Fibroblast of lung (primary cell): ENCODE results near the gene PALS2. TPM values are rescaled to one million over a fixed set of nuclear protein-coding genes. Genes with fewer than 3 reads are reported as not detected.

ENCODE experiments used
- DNase-seq, 2 donors: peaks; one replicate each; pipeline versions ENCODE4 v3.0.0 to v3.0.0-alpha.2; 2010; ENCODE audit warnings: low read depth in 2 of 2
- H2AFZ ChIP-seq: 2 replicates; pipeline ENCODE4 v1.5.1; 2012; ENCODE audit warnings: low read length, control low read depth, inconsistent platforms
- H3K27ac ChIP-seq: 2 replicates; pipeline ENCODE4 v1.5.1; 2011; ENCODE audit warnings: low read length, control low read depth; ENCODE audit not compliant: insufficient read depth
- H3K27me3 ChIP-seq: 2 replicates; pipeline ENCODE4 v1.5.1; 2011; ENCODE audit warnings: mild to moderate bottlenecking, low read length; ENCODE audit not compliant: control insufficient read depth, insufficient read depth
- H3K36me3 ChIP-seq: 2 replicates; pipeline ENCODE4 v1.5.1; 2011; ENCODE audit warnings: low read length; ENCODE audit not compliant: control insufficient read depth, insufficient read depth
- H3K4me1 ChIP-seq: 2 replicates; pipeline ENCODE4 v1.5.1; 2011; ENCODE audit warnings: low read length; ENCODE audit not compliant: control insufficient read depth, insufficient read depth; ENCODE audit errors: extremely low read depth
- H3K4me2 ChIP-seq: 2 replicates; pipeline ENCODE4 v1.5.1; 2011; ENCODE audit warnings: low read length, control low read depth; ENCODE audit not compliant: insufficient read depth; ENCODE audit errors: extremely low read depth
- H3K4me3 ChIP-seq, 4 experiments: fragments of 200-600 bp in 1 of 4; sonication (generic) in 1 of 4; replicated peaks in 1 of 4; 2 replicates each; pipeline ENCODE4 v1.5.1; 2011 to 2016; ENCODE audit warnings: low read length in 4 of 4, low read depth in 3 of 4, mild to moderate bottlenecking in 3 of 4, control low read depth in 2 of 4, inconsistent platforms in 1 of 4, mixed read lengths in 1 of 4; ENCODE audit not compliant: insufficient read depth in 1 of 4; ENCODE audit errors: control extremely low read depth in 1 of 4
- H3K79me2 ChIP-seq: 2 replicates; pipeline ENCODE4 v1.5.1; 2012; ENCODE audit warnings: mild to moderate bottlenecking, low read length, inconsistent platforms; ENCODE audit not compliant: control insufficient read depth, insufficient read depth
- H3K9ac ChIP-seq: 2 replicates; pipeline ENCODE4 v1.5.1; 2011; ENCODE audit warnings: mild to moderate bottlenecking, low read length, control low read depth; ENCODE audit not compliant: insufficient read depth
- H3K9me3 ChIP-seq: 2 replicates; pipeline ENCODE4 v1.5.1; 2012; ENCODE audit warnings: low read depth, low read length; ENCODE audit not compliant: control insufficient read depth, insufficient read depth
- H4K20me1 ChIP-seq: 2 replicates; pipeline ENCODE4 v1.5.1; 2011; ENCODE audit warnings: low read length; ENCODE audit not compliant: control insufficient read depth, insufficient read depth; ENCODE audit errors: extremely low read depth
- EZH2 ChIP-seq: IDR thresholded peaks from 2 replicates; pipeline ENCODE4 v1.5.1; 2012; ENCODE audit warnings: low read length, control low read depth, mild to moderate bottlenecking; ENCODE audit errors: missing control alignments
- polyA plus RNA-seq, 2 donors: library from polyadenylated mRNA; depleted of rRNA in 1 of 2; stranded (reverse) in 1 of 2; unstranded in 1 of 2; fragments of >200 nt; gene quantifications; 2 replicates each; pipeline ENCODE4 v1.2.1, GENCODE V29; 2011 to 2012; ENCODE audit warnings: missing spikeins in 1 of 2
- total RNA-seq: library from RNA; depleted of rRNA; stranded (reverse); fragments of >200 nt; gene quantifications from 2 replicates; pipeline ENCODE4 v1.2.1, GENCODE V29; 2014
- TF ChIP-seq, protein P1 (sequence below), 2 donors: IDR thresholded peaks in 1 of 2; conservative IDR thresholded peaks in 1 of 2; 1 replicate in 1 of 2; 2 replicates in 1 of 2; pipeline ENCODE4 v1.5.1; 2011 to 2012; ENCODE audit warnings: low read length in 2 of 2, control low read depth in 1 of 2, inconsistent platforms in 1 of 2, low read depth in 1 of 2, mild to moderate bottlenecking in 1 of 2

Gene PALS2
- total and polyA plus RNA-seq, 2 donors (not counting 1 experiment from before 2014, with no cell fraction given) = 12.0 to 18.5 TPM

DNA sequence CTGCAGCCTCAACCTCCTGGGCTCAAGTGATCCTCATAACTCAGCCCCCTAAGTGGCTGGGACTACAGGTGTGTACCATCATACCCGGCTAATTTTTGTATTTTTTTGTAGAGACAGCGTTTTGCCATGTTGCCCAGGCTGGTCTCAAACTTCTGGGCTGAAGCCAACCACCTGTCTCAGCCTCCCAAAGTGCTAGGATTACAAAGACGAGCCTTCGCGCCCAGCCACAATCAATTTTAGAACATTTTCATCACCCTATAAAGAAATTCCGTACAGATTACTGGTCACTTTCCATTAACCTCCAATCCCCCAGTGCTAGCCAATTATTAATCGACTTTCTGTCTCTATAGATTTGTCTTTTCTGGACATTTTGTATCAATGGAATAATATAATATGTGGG lies 32.3 kb upstream of the PALS2 start:
- Histone ChIP-seq H3K4me2 (no peak overlapping the region), H3K79me2 (no peaks in the 10 kb centered on the region), H4K20me1 (no peaks in the 10 kb centered on the region), H3K36me3 (no peaks in the 10 kb centered on the region), H3K9me3 (no peaks in the 10 kb centered on the region), H2AFZ (no peak overlapping the region), H3K27me3 (no peaks in the 10 kb centered on the region), H3K27ac (no peak overlapping the region), H3K4me1 (no peaks in the 10 kb centered on the region), H3K4me3 (no peak overlapping the region), H3K9ac (no peak overlapping the region)
- no peak for DNase-seq
- TF ChIP-seq, protein P1, sequence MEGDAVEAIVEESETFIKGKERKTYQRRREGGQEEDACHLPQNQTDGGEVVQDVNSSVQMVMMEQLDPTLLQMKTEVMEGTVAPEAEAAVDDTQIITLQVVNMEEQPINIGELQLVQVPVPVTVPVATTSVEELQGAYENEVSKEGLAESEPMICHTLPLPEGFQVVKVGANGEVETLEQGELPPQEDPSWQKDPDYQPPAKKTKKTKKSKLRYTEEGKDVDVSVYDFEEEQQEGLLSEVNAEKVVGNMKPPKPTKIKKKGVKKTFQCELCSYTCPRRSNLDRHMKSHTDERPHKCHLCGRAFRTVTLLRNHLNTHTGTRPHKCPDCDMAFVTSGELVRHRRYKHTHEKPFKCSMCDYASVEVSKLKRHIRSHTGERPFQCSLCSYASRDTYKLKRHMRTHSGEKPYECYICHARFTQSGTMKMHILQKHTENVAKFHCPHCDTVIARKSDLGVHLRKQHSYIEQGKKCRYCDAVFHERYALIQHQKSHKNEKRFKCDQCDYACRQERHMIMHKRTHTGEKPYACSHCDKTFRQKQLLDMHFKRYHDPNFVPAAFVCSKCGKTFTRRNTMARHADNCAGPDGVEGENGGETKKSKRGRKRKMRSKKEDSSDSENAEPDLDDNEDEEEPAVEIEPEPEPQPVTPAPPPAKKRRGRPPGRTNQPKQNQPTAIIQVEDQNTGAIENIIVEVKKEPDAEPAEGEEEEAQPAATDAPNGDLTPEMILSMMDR (conservative IDR thresholded peaks at IDR 0.05 in 1 of 2, IDR thresholded peaks at IDR 0.05 in 1 of 2; ENCODE audit: low read depth in 1 of 2, low read length in 2 of 2) = no peak
- no peak for TF ChIP-seq EZH2

DNA sequence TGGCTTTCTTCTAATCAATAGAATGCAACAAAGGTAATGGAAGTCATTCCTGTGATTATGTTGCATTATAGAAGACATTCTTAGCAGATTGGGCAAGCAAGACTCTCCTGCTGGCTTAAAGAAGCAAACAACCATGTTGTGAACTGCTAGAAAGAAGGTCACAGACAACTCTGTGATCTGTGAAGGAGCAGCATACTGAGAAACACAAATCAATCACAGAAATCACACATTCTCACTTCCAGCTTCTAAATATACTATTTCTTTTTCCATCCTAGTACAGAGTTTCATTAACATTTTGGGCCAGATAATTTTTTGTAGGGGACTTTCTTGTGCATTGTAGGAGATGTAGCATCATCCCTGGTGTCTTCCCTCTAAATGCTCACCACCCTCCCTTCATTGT lies 28.0 kb upstream of the PALS2 start:
- Histone ChIP-seq H3K9me3 (no peaks in the 10 kb centered on the region), H3K27ac (no peak overlapping the region), H4K20me1 (no peaks in the 10 kb centered on the region), H3K79me2 (no peaks in the 10 kb centered on the region), H3K4me1 (no peaks in the 10 kb centered on the region), H3K4me3 (no peak overlapping the region), H3K9ac (no peak overlapping the region), H3K27me3 (no peaks in the 10 kb centered on the region), H3K4me2 (no peak overlapping the region), H3K36me3 (no peaks in the 10 kb centered on the region), H2AFZ (no peak overlapping the region)
- DNase-seq = no peak
- TF ChIP-seq EZH2 = no peak
- TF ChIP-seq, protein P1 (conservative IDR thresholded peaks at IDR 0.05 in 1 of 2, IDR thresholded peaks at IDR 0.05 in 1 of 2; ENCODE audit: low read depth in 1 of 2, low read length in 2 of 2) = no peak

DNA sequence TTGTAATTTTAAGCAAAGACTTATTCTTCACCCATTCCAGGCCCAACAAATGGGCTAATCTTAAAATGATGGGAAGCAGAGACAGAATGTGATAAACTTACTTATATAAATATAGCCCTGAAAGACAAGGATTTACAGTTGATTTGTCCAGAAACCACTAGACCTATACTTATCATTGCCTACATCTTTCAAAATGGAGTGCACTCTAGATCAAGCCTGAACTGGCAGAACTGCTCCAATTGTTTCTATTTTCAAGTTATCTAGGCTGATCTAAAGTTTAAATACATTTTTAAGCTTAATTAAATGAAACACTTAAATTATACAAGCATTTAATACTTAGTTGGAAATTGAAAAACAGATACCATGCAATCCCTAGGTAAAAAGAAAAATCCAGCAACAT lies 24.9 kb upstream of the PALS2 start:
- Histone ChIP-seq H3K4me1 (no peaks in the 10 kb centered on the region), H2AFZ (no peak overlapping the region), H3K9ac (no peak overlapping the region), H3K79me2 (no peaks in the 10 kb centered on the region), H3K27me3 (no peaks in the 10 kb centered on the region), H3K4me3 (no peak overlapping the region), H3K27ac (no peak overlapping the region), H3K36me3 (no peaks in the 10 kb centered on the region), H4K20me1 (no peaks in the 10 kb centered on the region), H3K9me3 (no peaks in the 10 kb centered on the region), H3K4me2 (no peak overlapping the region)
- DNase-seq = no peak
- TF ChIP-seq EZH2 = no peak
- TF ChIP-seq, protein P1 (conservative IDR thresholded peaks at IDR 0.05 in 1 of 2, IDR thresholded peaks at IDR 0.05 in 1 of 2; ENCODE audit: low read depth in 1 of 2, low read length in 2 of 2) = no peak
